Stimulated activated naive CD8-positive, alpha-beta T cell treated with anti-CD3 and anti-CD28 coated beads, Interleukin-15, Interleukin-2, amounts not matched to agents 100 ng/mL and 50 ng/mL, for 24 hours (primary cell): ENCODE data around the gene SPRED1.
"Not testable (repeated sequence)": the region's sequence is repeated elsewhere in the genome, so short reads cannot be mapped to it uniquely, and the experiment has no call there.

Source experiments
- H3K27ac Mint-ChIP-seq: one replicate; pipeline ENCODE4 v1.8.0; 2021; ENCODE audit warnings: mild to moderate bottlenecking, mixed read lengths
- H3K27me3 Mint-ChIP-seq: one replicate; pipeline ENCODE4 v1.8.0; 2021; ENCODE audit warnings: mixed read lengths
- H3K36me3 Mint-ChIP-seq: one replicate; pipeline ENCODE4 v1.8.0; 2021; ENCODE audit warnings: low read depth, mixed read lengths
- H3K4me1 Mint-ChIP-seq: one replicate; pipeline ENCODE4 v1.8.0; 2021; ENCODE audit warnings: low read depth, mixed read lengths
- H3K4me3 Mint-ChIP-seq: one replicate; pipeline ENCODE4 v1.8.0; 2021; ENCODE audit warnings: mild to moderate bottlenecking, mixed read lengths
- H3K9me3 Mint-ChIP-seq: one replicate; pipeline ENCODE4 v1.8.0; 2021; ENCODE audit warnings: mixed read lengths

Gene SPRED1

GRCh38 chr15:38257676-38258075, 5.0 kb downstream of the SPRED1 start:
- H3K9me3 Mint-ChIP-seq = no peaks in the 10 kb centered on the region
- peaks cover 17% of the 10 kb centered on the region for H3K4me1 Mint-ChIP-seq
- H3K27me3 Mint-ChIP-seq = peaks cover 4% of the 10 kb centered on the region
- no peak overlapping the region for H3K27ac Mint-ChIP-seq
- H3K36me3 Mint-ChIP-seq = no peaks in the 10 kb centered on the region
- H3K4me3 Mint-ChIP-seq = no peak overlapping the region

GRCh38 chr15:38259134-38259533, 6.5 kb downstream of the SPRED1 start:
- H3K9me3 Mint-ChIP-seq = no peaks in the 10 kb centered on the region
- H3K36me3 Mint-ChIP-seq = no peaks in the 10 kb centered on the region
- H3K27me3 Mint-ChIP-seq = peaks cover 4% of the 10 kb centered on the region
- no peak overlapping the region for H3K4me3 Mint-ChIP-seq
- H3K4me1 Mint-ChIP-seq = peaks cover 7% of the 10 kb centered on the region
- H3K27ac Mint-ChIP-seq = no peak overlapping the region

- Mint-ChIP-seq H3K4me3 (no peak overlapping the region), H3K4me1 (no peaks in the 10 kb centered on the region)
Observed at GRCh38 chr15:38260077-38260476, 7.4 kb downstream of the SPRED1 start.

GRCh38 chr15:38263251-38263650, 10.6 kb downstream of the SPRED1 start:
- Mint-ChIP-seq H3K27me3 (peaks cover 4% of the 10 kb centered on the region), H3K9me3 (no peaks in the 10 kb centered on the region)

More at GRCh38 chr15:38260077-38260476, 7.4 kb downstream of the SPRED1 start:
- Mint-ChIP-seq H3K27ac (no peak overlapping the region), H3K27me3 (peaks cover 4% of the 10 kb centered on the region), H3K9me3 (no peaks in the 10 kb centered on the region), H3K36me3 (no peaks in the 10 kb centered on the region)

GRCh38 chr15:38263996-38264395, 11.4 kb downstream of the SPRED1 start:
- Mint-ChIP-seq H3K27ac (no peak overlapping the region), H3K27me3 (peaks cover 4% of the 10 kb centered on the region), H3K9me3 (no peaks in the 10 kb centered on the region), H3K4me3 (no peak overlapping the region), H3K36me3 (no peaks in the 10 kb centered on the region), H3K4me1 (no peaks in the 10 kb centered on the region)

More at GRCh38 chr15:38263251-38263650, 10.6 kb downstream of the SPRED1 start:
- Mint-ChIP-seq H3K36me3 (no peaks in the 10 kb centered on the region), H3K4me1 (no peaks in the 10 kb centered on the region), H3K27ac (no peak overlapping the region), H3K4me3 (no peak overlapping the region)

- H3K4me1 Mint-ChIP-seq = no peaks in the 10 kb centered on the region
- no peak overlapping the region for H3K4me3 Mint-ChIP-seq
- H3K27ac Mint-ChIP-seq = no peak overlapping the region
- H3K9me3 Mint-ChIP-seq = no peaks in the 10 kb centered on the region
- no peaks in the 10 kb centered on the region for H3K27me3 Mint-ChIP-seq
- no peaks in the 10 kb centered on the region for H3K36me3 Mint-ChIP-seq
Observed at GRCh38 chr15:38266247-38266986, 13.8 kb downstream of the SPRED1 start.

- H3K4me1 Mint-ChIP-seq = no peaks in the 10 kb centered on the region
- H3K27ac Mint-ChIP-seq = no peak overlapping the region
- H3K36me3 Mint-ChIP-seq = no peaks in the 10 kb centered on the region
- H3K4me3 Mint-ChIP-seq = no peak overlapping the region
- H3K27me3 Mint-ChIP-seq = no peaks in the 10 kb centered on the region
- H3K9me3 Mint-ChIP-seq = no peaks in the 10 kb centered on the region
Observed at GRCh38 chr15:38267421-38268022, 14.9 kb downstream of the SPRED1 start.

- Mint-ChIP-seq H3K36me3 (no peaks in the 10 kb centered on the region), H3K27ac (no peak overlapping the region), H3K9me3 (no peaks in the 10 kb centered on the region), H3K4me1 (peaks cover 3% of the 10 kb centered on the region), H3K27me3 (no peaks in the 10 kb centered on the region), H3K4me3 (no peak overlapping the region)
Observed at GRCh38 chr15:38271144-38271543, 18.5 kb downstream of the SPRED1 start.

- no peaks in the 10 kb centered on the region for H3K36me3 Mint-ChIP-seq
Observed at GRCh38 chr15:38271895-38272294, 19.3 kb downstream of the SPRED1 start.

GRCh38 chr15:38272431-38272830, 19.8 kb downstream of the SPRED1 start:
- not testable (repeated sequence) for H3K4me3 Mint-ChIP-seq, H3K27ac Mint-ChIP-seq, H3K27me3 Mint-ChIP-seq, H3K36me3 Mint-ChIP-seq, H3K9me3 Mint-ChIP-seq, H3K4me1 Mint-ChIP-seq

More at GRCh38 chr15:38271895-38272294, 19.3 kb downstream of the SPRED1 start:
- Mint-ChIP-seq H3K9me3 (no peaks in the 10 kb centered on the region), H3K27me3 (no peaks in the 10 kb centered on the region), H3K27ac (no peak overlapping the region), H3K4me3 (no peak overlapping the region), H3K4me1 (peaks cover 3% of the 10 kb centered on the region)

GRCh38 chr15:38274135-38274534, 21.5 kb downstream of the SPRED1 start:
- peaks cover 3% of the 10 kb centered on the region for H3K4me1 Mint-ChIP-seq
- no peaks in the 10 kb centered on the region for H3K36me3 Mint-ChIP-seq
- no peaks in the 10 kb centered on the region for H3K9me3 Mint-ChIP-seq
- H3K27me3 Mint-ChIP-seq = no peaks in the 10 kb centered on the region
- H3K4me3 Mint-ChIP-seq = no peak overlapping the region
- H3K27ac Mint-ChIP-seq = no peak overlapping the region

GRCh38 chr15:38275959-38276358, 23.3 kb downstream of the SPRED1 start:
- H3K27ac Mint-ChIP-seq = no peak overlapping the region
- no peaks in the 10 kb centered on the region for H3K36me3 Mint-ChIP-seq
- H3K9me3 Mint-ChIP-seq = no peaks in the 10 kb centered on the region
- H3K4me3 Mint-ChIP-seq = no peak overlapping the region
- peaks cover 3% of the 10 kb centered on the region for H3K4me1 Mint-ChIP-seq
- no peaks in the 10 kb centered on the region for H3K27me3 Mint-ChIP-seq

GRCh38 chr15:38277281-38277680, 24.6 kb downstream of the SPRED1 start:
- H3K4me1 Mint-ChIP-seq, H3K9me3 Mint-ChIP-seq, H3K4me3 Mint-ChIP-seq, H3K36me3 Mint-ChIP-seq, H3K27ac Mint-ChIP-seq, H3K27me3 Mint-ChIP-seq: not testable (repeated sequence)

GRCh38 chr15:38281031-38281430, 28.4 kb downstream of the SPRED1 start:
- H3K27ac Mint-ChIP-seq = no peak overlapping the region
- peaks cover 7% of the 10 kb centered on the region for H3K4me1 Mint-ChIP-seq
- H3K9me3 Mint-ChIP-seq = no peaks in the 10 kb centered on the region
- no peaks in the 10 kb centered on the region for H3K36me3 Mint-ChIP-seq
- peaks cover 5% of the 10 kb centered on the region for H3K27me3 Mint-ChIP-seq
- H3K4me3 Mint-ChIP-seq = no peak overlapping the region

- Mint-ChIP-seq H3K36me3 (no peaks in the 10 kb centered on the region), H3K27ac (no peak overlapping the region), H3K4me1 (peaks cover 7% of the 10 kb centered on the region), H3K9me3 (no peaks in the 10 kb centered on the region), H3K27me3 (peaks cover 5% of the 10 kb centered on the region), H3K4me3 (no peak overlapping the region)
Observed at GRCh38 chr15:38283010-38283409, 30.4 kb downstream of the SPRED1 start.

- peaks cover 5% of the 10 kb centered on the region for H3K27me3 Mint-ChIP-seq
- no peaks in the 10 kb centered on the region for H3K9me3 Mint-ChIP-seq
- no peaks in the 10 kb centered on the region for H3K36me3 Mint-ChIP-seq
- H3K4me3 Mint-ChIP-seq = no peak overlapping the region
- peaks cover 7% of the 10 kb centered on the region for H3K4me1 Mint-ChIP-seq
- no peak overlapping the region for H3K27ac Mint-ChIP-seq
Observed at GRCh38 chr15:38285456-38285855, 32.8 kb downstream of the SPRED1 start.
